ENCODE data around the gene MKS1.

The MKS1 gene

GRCh38 chr17:58219007-58219788 is at the start of gene MKS1:
Gene MKS1 (minus strand): TSS chr17:58219255. CDS start chr17:58219230, 25 bp downstream.
- DNase-seq (ENCODE audit: extremely low read depth, low read depth), result peak; percentile 68
- TF ChIP-seq CTCF (IDR thresholded peaks at IDR 0.05; ENCODE audit: low read depth, low read length), result peak; percentile 54

- no peak for TF ChIP-seq CTCF (IDR thresholded peaks at IDR 0.05; ENCODE audit: low read depth, low read length)
- DNase-seq (ENCODE audit: extremely low read depth, low read depth), result no peak
Observed at GRCh38 chr17:58268326-58268725, 49.3 kb upstream of the MKS1 start.

DNA sequence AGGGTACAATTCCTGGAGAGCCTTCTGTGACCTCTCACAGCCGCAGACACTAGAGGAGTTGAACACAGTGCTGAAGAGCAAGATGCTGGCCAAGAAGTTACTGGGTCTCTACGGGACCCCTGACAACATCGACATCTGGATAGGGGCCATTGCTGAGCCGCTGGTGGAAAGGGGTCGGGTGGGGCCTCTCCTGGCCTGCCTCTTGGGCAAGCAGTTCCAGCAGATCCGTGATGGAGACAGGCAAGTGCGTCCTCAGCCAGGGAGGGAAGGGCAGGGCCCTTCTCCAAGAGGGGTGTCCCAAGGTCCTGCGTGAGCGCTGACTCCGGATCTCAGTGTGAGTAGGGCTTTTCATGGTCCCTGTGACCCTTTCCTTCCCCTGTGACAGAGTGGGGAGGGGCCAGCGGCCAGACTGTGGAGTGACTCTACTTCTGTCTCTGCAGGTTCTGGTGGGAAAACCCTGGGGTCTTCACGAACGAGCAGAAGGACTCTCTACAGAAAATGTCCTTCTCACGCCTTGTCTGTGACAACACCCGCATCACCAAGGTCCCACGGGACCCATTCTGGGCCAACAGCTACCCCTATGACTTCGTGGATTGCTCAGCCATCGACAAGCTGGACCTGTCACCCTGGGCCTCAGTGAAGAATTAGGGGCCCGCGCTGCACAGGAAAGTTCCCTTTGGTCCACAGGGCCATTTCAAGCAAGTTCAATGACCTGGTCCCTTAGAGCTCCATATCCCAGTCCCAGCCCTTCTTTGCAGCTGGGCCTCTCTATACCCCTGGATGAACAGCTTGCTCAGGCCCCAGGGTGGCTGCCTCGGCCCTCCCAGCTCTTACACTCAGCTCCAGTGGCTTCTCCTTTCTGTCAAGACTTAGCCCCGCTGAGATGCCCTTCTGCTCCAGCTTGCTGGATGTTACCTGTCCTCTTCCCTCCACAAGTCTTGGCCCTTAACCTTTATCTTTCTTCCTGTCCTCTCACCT is 48.6 kb upstream of the MKS1 start:
- no peak for DNase-seq (ENCODE audit: extremely low read depth, low read depth)
- no peak for TF ChIP-seq CTCF (IDR thresholded peaks at IDR 0.05; ENCODE audit: low read depth, low read length)

- DNase-seq (ENCODE audit: extremely low read depth, low read depth), result no peak
- no peak for TF ChIP-seq CTCF (IDR thresholded peaks at IDR 0.05; ENCODE audit: low read depth, low read length)
Observed at GRCh38 chr17:58265902-58266875, 47.1 kb upstream of the MKS1 start.

DNA sequence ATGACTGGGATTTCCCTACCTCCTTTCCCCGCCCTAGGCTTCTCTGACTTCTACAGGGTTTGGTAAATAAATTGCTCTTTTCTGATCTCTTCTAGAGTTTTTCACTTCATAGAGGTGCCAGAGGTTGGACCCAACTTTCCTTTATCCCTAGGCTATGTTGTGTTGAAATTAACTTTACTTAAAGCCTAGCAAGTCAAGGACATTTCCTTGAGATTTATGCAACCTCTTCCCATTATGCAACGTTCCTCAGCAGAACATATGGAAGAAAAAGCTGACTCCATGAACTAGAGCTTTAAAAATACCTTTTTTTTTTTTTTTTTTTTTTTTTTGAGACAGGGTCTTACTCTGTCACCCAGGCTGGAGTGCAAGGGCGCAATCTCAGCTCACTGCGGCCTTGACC is 46.2 kb upstream of the MKS1 start:
- no peak for TF ChIP-seq CTCF (IDR thresholded peaks at IDR 0.05; ENCODE audit: low read depth, low read length)

GRCh38 chr17:58264407-58265103 is 45.5 kb upstream of the MKS1 start:
- no peak for DNase-seq (ENCODE audit: extremely low read depth, low read depth)
- no peak for TF ChIP-seq CTCF (IDR thresholded peaks at IDR 0.05; ENCODE audit: low read depth, low read length)

More for the DNA sequence above, 46.2 kb upstream of the MKS1 start:
- DNase-seq (ENCODE audit: extremely low read depth, low read depth), result no peak

All from AG09319 (cell line).